Liver (tissue), 9 donors: ENCODE measurements around the gene BCAS1. TPM values are rescaled to one million over a fixed set of nuclear protein-coding genes. Genes with fewer than 3 reads are reported as not detected.

Experiments
- DNase-seq: peaks from one replicate; pipeline ENCODE4 v3.0.0-alpha.2; 2017; ENCODE audit warnings: low spot score
- H3K27ac ChIP-seq, 2 donors: one replicate each; pipeline ENCODE4 v1.7.0; 2013; ENCODE audit warnings: inconsistent platforms in 2 of 2, low read length in 2 of 2, control low read depth in 1 of 2, low read depth in 1 of 2, mild to moderate bottlenecking in 1 of 2
- H3K27me3 ChIP-seq, 4 donors: one replicate each; pipeline versions ENCODE4 v1.6.1 to v1.7.0; 2013; ENCODE audit warnings: low read length in 3 of 4, inconsistent platforms in 1 of 4, mild to moderate bottlenecking in 1 of 4, moderate library complexity in 1 of 4; ENCODE audit not compliant: control insufficient read depth in 4 of 4, insufficient read depth in 4 of 4
- H3K36me3 ChIP-seq, 4 donors: one replicate each; pipeline versions ENCODE4 v1.6.1 to v1.7.0; 2013; ENCODE audit warnings: low read length in 3 of 4, mild to moderate bottlenecking in 3 of 4, low read depth in 1 of 4, moderate library complexity in 1 of 4; ENCODE audit not compliant: control insufficient read depth in 4 of 4, insufficient read depth in 3 of 4
- H3K4me1 ChIP-seq, 4 donors: one replicate each; pipeline versions ENCODE4 v1.6.1 to v1.7.0; 2013; ENCODE audit warnings: low read length in 3 of 4, mild to moderate bottlenecking in 3 of 4, moderate library complexity in 1 of 4; ENCODE audit not compliant: control insufficient read depth in 4 of 4, insufficient read depth in 4 of 4
- H3K4me3 ChIP-seq, 3 donors: one replicate each; pipeline versions ENCODE4 v1.6.1 to v1.7.0; 2013; ENCODE audit warnings: low read length in 3 of 3, control low read depth in 1 of 3, low read depth in 1 of 3, mild to moderate bottlenecking in 1 of 3
- H3K9ac ChIP-seq, 2 donors: one replicate each; pipeline ENCODE4 v1.7.0; 2013; ENCODE audit warnings: low read length in 2 of 2, mild to moderate bottlenecking in 2 of 2, moderate library complexity in 2 of 2, control low read depth in 1 of 2, low read depth in 1 of 2
- H3K9me3 ChIP-seq, 4 donors: one replicate each; pipeline versions ENCODE4 v1.6.1 to v1.7.0; 2013; ENCODE audit warnings: low read length in 3 of 4; ENCODE audit not compliant: control insufficient read depth in 4 of 4
- ATF3 ChIP-seq: IDR thresholded peaks from 2 replicates; pipeline ENCODE4 v1.6.1; 2016; ENCODE audit warnings: antibody characterized with exemption
- CTCF ChIP-seq: fragments of 150-350 bp; IDR thresholded peaks from 2 replicates; pipeline ENCODE4 v1.5.1; 2017; ENCODE audit warnings: improper control_type of control experiment, low read depth, low read length; ENCODE audit not compliant: missing input control
- EGR1 ChIP-seq, 2 donors: IDR thresholded peaks; 2 replicates each; pipeline ENCODE4 v1.6.1; 2016 to 2018; ENCODE audit warnings: antibody characterized with exemption in 2 of 2, low read depth in 2 of 2
- FOXA1 ChIP-seq: IDR thresholded peaks from 2 replicates; pipeline ENCODE4 v1.6.1; 2016; ENCODE audit warnings: antibody characterized with exemption
- FOXA2 ChIP-seq: IDR thresholded peaks from 2 replicates; pipeline ENCODE4 v1.6.1; 2016; ENCODE audit warnings: antibody characterized with exemption
- GABPA ChIP-seq, 2 donors: IDR thresholded peaks in 1 of 2; conservative IDR thresholded peaks in 1 of 2; 2 replicates each; pipeline ENCODE4 v1.6.1; 2016; ENCODE audit warnings: antibody characterized with exemption in 2 of 2, mild to moderate bottlenecking in 1 of 2, moderate library complexity in 1 of 2
- HNF4A ChIP-seq, 2 donors: conservative IDR thresholded peaks; 2 replicates each; pipeline ENCODE4 v1.6.1; 2016; ENCODE audit warnings: antibody characterized with exemption in 2 of 2, mild to moderate bottlenecking in 2 of 2
- HNF4G ChIP-seq: IDR thresholded peaks from 2 replicates; pipeline ENCODE4 v1.6.1; 2016; ENCODE audit warnings: antibody characterized with exemption
- JUND ChIP-seq, 2 donors: IDR thresholded peaks; 2 replicates each; pipeline ENCODE4 v1.6.1; 2016; ENCODE audit warnings: antibody characterized with exemption in 2 of 2
- MAX ChIP-seq: IDR thresholded peaks from 2 replicates; pipeline ENCODE4 v1.6.1; 2016; ENCODE audit warnings: antibody characterized with exemption
- NR2F2 ChIP-seq: IDR thresholded peaks from 2 replicates; pipeline ENCODE4 v1.6.1; 2016; ENCODE audit warnings: antibody characterized with exemption
- RAD21 ChIP-seq, 2 donors: IDR thresholded peaks; 2 replicates each; pipeline ENCODE4 v1.6.1; 2016; ENCODE audit warnings: antibody characterized with exemption in 2 of 2, mild to moderate bottlenecking in 2 of 2
- REST ChIP-seq: IDR thresholded peaks from 2 replicates; pipeline ENCODE4 v1.6.1; 2016; ENCODE audit warnings: antibody characterized with exemption, mild to moderate bottlenecking
- RXRA ChIP-seq, 2 donors: IDR thresholded peaks; 2 replicates each; pipeline ENCODE4 v1.6.1; 2017 to 2018; ENCODE audit warnings: antibody characterized with exemption in 2 of 2, mild to moderate bottlenecking in 1 of 2
- SP1 ChIP-seq: IDR thresholded peaks from 2 replicates; pipeline ENCODE4 v1.6.1; 2018; ENCODE audit warnings: antibody characterized with exemption, mild to moderate bottlenecking
- TAF1 ChIP-seq: conservative IDR thresholded peaks from 2 replicates; pipeline ENCODE4 v1.6.1; 2016; ENCODE audit warnings: antibody characterized with exemption, mild to moderate bottlenecking
- YY1 ChIP-seq: IDR thresholded peaks from 2 replicates; pipeline ENCODE4 v1.6.1; 2016; ENCODE audit warnings: antibody characterized with exemption, mild to moderate bottlenecking
- ZBTB33 ChIP-seq: IDR thresholded peaks from 2 replicates; pipeline ENCODE4 v1.6.1; 2016; ENCODE audit warnings: antibody characterized with exemption
- WGBS: extraction: QIAGEN DNeasy Blood & Tissue Kit; methylation state at CpG from one replicate; pipeline ENCODE4 v1.1.7; 2013; 5-methylcytosine and 5-hydroxymethylcytosine counted together
- polyA plus RNA-seq, 2 donors: library from polyadenylated mRNA; stranded (reverse) in 1 of 2; unstranded in 1 of 2; fragments of 200-250 nt in 1 of 2; fragments of >200 nt in 1 of 2; fragmentation: Nextera tagmentation in 1 of 2; extraction: Ambion mirVana in 1 of 2; gene quantifications; one replicate each; pipeline versions ENCODE4 v1.2.1 to v1.2.3, GENCODE V29; 2013 to 2015
- total RNA-seq, 2 donors: library from RNA; depleted of rRNA; stranded (reverse); fragments of >200 nt; gene quantifications; one replicate each; pipeline ENCODE4 v1.2.3, GENCODE V29; 2014
- donor health status: healthy.
- donor health status: healthy.
- donor health status: healthy.
- donor health status: healthy.
- donor health status: healthy.

BCAS1 gene
- total and polyA plus RNA-seq, 4 donors = under 0.01 to 0.93 (median 0.04) TPM

- DNase-seq = no peak
- no peaks in the 10 kb centered on the region for H3K36me3 ChIP-seq
- no peaks in the 10 kb centered on the region for H3K27me3 ChIP-seq
- peak overlapping the region; percentile 87 to 92 for H3K27ac ChIP-seq
- TF ChIP-seq EGR1 (IDR thresholded peaks at IDR 0.05; ENCODE audit: low read depth in 2 of 2) (no peak), ATF3 (no peak), MAX (no peak), FOXA1 (no peak), NR2F2 (no peak), REST (no peak), HNF4G (no peak), CTCF (no peak), GABPA (IDR thresholded peaks at IDR 0.05 in 1 of 2, conservative IDR thresholded peaks at IDR 0.05 in 1 of 2) (no peak), TAF1 (no peak), SP1 (no peak), HNF4A (conservative IDR thresholded peaks at IDR 0.05) (no peak), RXRA (IDR thresholded peaks at IDR 0.05) (no peak), JUND (IDR thresholded peaks at IDR 0.05) (no peak), FOXA2 (no peak), RAD21 (IDR thresholded peaks at IDR 0.05) (no peak), ZBTB33 (no peak), YY1 (no peak)
- H3K9ac ChIP-seq = no peak overlapping the region
- H3K4me3 ChIP-seq = no peak overlapping the region
- no peaks in the 10 kb centered on the region for H3K9me3 ChIP-seq
- WGBS = 92% methylated on average over 2 of the region's 2 CpGs
- peaks cover 17 to 54% (median 33%) of the 10 kb centered on the region in 4 donors for H3K4me1 ChIP-seq
Observed at GRCh38 chr20:54111460-54111859, 41.1 kb upstream of the BCAS1 start.
